Testis (tissue), 3 donors: Measurements from ENCODE around the gene FAM110A. TPM values are rescaled to one million over a fixed set of nuclear protein-coding genes. Genes with fewer than 3 reads are reported as not detected.
A peak's percentile ranks its signal among the peaks of the same experiment; 100 is the strongest.

Experiments used
- DNase-seq: peaks from one replicate; pipeline ENCODE4 v3.0.0-alpha.2; 2019
- H3K27ac ChIP-seq, 2 donors: fragments of 200-600 bp; sonication (generic); one replicate each; pipeline ENCODE4 v1.5.1; 2019
- H3K27me3 ChIP-seq: fragments of 200-600 bp; sonication (generic); one replicate; pipeline ENCODE4 v1.5.1; 2019
- H3K36me3 ChIP-seq: fragments of 200-600 bp; sonication (generic); one replicate; pipeline ENCODE4 v1.5.1; 2017; ENCODE audit warnings: low read depth; ENCODE audit errors: missing control alignments
- H3K4me1 ChIP-seq: fragments of 200-600 bp; sonication (generic); one replicate; pipeline ENCODE4 v1.5.1; 2019
- H3K4me3 ChIP-seq, 2 donors: fragments of 200-600 bp; sonication (generic); one replicate each; pipeline ENCODE4 v1.5.1; 2017 to 2019
- H3K9me3 ChIP-seq: fragments of 200-600 bp; sonication (generic); one replicate; pipeline ENCODE4 v1.5.1; 2017
- CTCF ChIP-seq, 3 experiments: fragments of 450-650 bp in 2 of 3; fragments of 200-600 bp in 1 of 3; sonication (generic) in 1 of 3; IDR thresholded peaks; one replicate each; pipeline ENCODE4 v1.5.1; 2016 to 2019; ENCODE audit warnings: antibody characterized with exemption in 3 of 3, mild to moderate bottlenecking in 2 of 3, moderate library complexity in 1 of 3
- POLR2A ChIP-seq: fragments of 450-650 bp; IDR thresholded peaks from one replicate; pipeline ENCODE4 v1.6.1; 2017; ENCODE audit warnings: antibody characterized with exemption, mild to moderate bottlenecking, moderate library complexity
- WGBS, 2 donors: methylation state at CpG; one replicate each; pipeline ENCODE4 v1.1.5; 2018; 5-methylcytosine and 5-hydroxymethylcytosine counted together
- intact Hi-C: fragments of 100-400 bp; cut with DNase I; formaldehyde crosslinking; loops from one replicate; pipeline ENCODE4 v1.15.1; 2023; ENCODE audit warnings: low total_unique reads
- polyA plus RNA-seq: library from polyadenylated mRNA; stranded (reverse); fragments of 350-450 nt; fragmentation: Illumina TruSeq; extraction: RNeasy Lipid Tissue Mini Kit (QIAGEN cat#74804); gene quantifications from one replicate; pipeline ENCODE4 v1.2.3, GENCODE V29; 2014; ENCODE audit warnings: low read depth, low replicate concordance; ENCODE audit not compliant: insufficient read depth
- total RNA-seq, 2 donors: library from RNA; depleted of rRNA; stranded (reverse); fragments of >200 nt; gene quantifications; one replicate each; pipeline ENCODE4 v1.2.3, GENCODE V29; 2016

The FAM110A gene
- total and polyA plus RNA-seq, 3 donors from 2014 or later, result 5.1 to 7.7 (median 5.5) TPM

- Histone ChIP-seq H3K9me3 (no peaks in the 10 kb centered on the region), H3K27me3 (no peaks in the 10 kb centered on the region), H3K27ac (no peak overlapping the region), H3K36me3 (no peaks in the 10 kb centered on the region), H3K4me3 (no peak overlapping the region), H3K4me1 (no peaks in the 10 kb centered on the region)
- intact Hi-C loops, result no loop called here
- TF ChIP-seq POLR2A (no peak), CTCF (IDR thresholded peaks at IDR 0.05) (no peak)
- WGBS, 2 donors, result 58 to 59% methylated on average over 6 of the region's 6 CpGs
- peak; percentile 13 for DNase-seq
Observed at GRCh38 chr20:828987-829386, 4.5 kb upstream of the FAM110A start.

- WGBS, 2 donors, result 100% methylated on average over 2 of the region's 2 CpGs
- Histone ChIP-seq H3K27ac (no peak overlapping the region), H3K36me3 (no peaks in the 10 kb centered on the region), H3K27me3 (no peaks in the 10 kb centered on the region), H3K4me1 (peaks cover 3% of the 10 kb centered on the region), H3K9me3 (no peaks in the 10 kb centered on the region), H3K4me3 (no peak overlapping the region)
- TF ChIP-seq CTCF (IDR thresholded peaks at IDR 0.05) (no peak), POLR2A (no peak)
- intact Hi-C loops, result no loop called here
- DNase-seq, result no peak
Observed at GRCh38 chr20:829551-829950, 4.0 kb upstream of the FAM110A start.

- intact Hi-C loops, result no loop called here
- H3K4me1 ChIP-seq, result peaks cover 8% of the 10 kb centered on the region
- H3K4me3 ChIP-seq, result no peak overlapping the region
- WGBS, 2 donors, result 75 to 81% methylated on average over 8 of the region's 8 CpGs
- H3K27me3 ChIP-seq, result no peaks in the 10 kb centered on the region
- no peak overlapping the region for H3K27ac ChIP-seq
- DNase-seq, result no peak
- TF ChIP-seq POLR2A (no peak), CTCF (IDR thresholded peaks at IDR 0.05) (no peak)
- no peaks in the 10 kb centered on the region for H3K9me3 ChIP-seq
- no peaks in the 10 kb centered on the region for H3K36me3 ChIP-seq
Observed at GRCh38 chr20:830011-830521, 3.4 kb upstream of the FAM110A start.

- H3K36me3 ChIP-seq, result no peaks in the 10 kb centered on the region
- H3K27ac ChIP-seq, result no peak overlapping the region
- no peaks in the 10 kb centered on the region for H3K9me3 ChIP-seq
- H3K27me3 ChIP-seq, result no peaks in the 10 kb centered on the region
- 93 to 97% methylated on average over 3 of the region's 3 CpGs for WGBS, 2 donors
- TF ChIP-seq POLR2A (no peak), CTCF (IDR thresholded peaks at IDR 0.05) (no peak)
- intact Hi-C loops, result no loop called here
- H3K4me1 ChIP-seq, result peaks cover 17% of the 10 kb centered on the region
- no peak for DNase-seq
- no peak overlapping the region for H3K4me3 ChIP-seq
Observed at GRCh38 chr20:831251-831650, 2.3 kb upstream of the FAM110A start.

- WGBS, 2 donors, result 90 to 97% methylated on average over 3 of the region's 3 CpGs
- Histone ChIP-seq H3K36me3 (no peaks in the 10 kb centered on the region), H3K9me3 (no peaks in the 10 kb centered on the region), H3K27me3 (no peaks in the 10 kb centered on the region), H3K4me3 (no peak overlapping the region), H3K27ac (no peak overlapping the region), H3K4me1 (peaks cover 17% of the 10 kb centered on the region)
- intact Hi-C loops, result no loop called here
- DNase-seq, result no peak
- TF ChIP-seq CTCF (IDR thresholded peaks at IDR 0.05), result no peak
Observed at GRCh38 chr20:831956-832355, 1.6 kb upstream of the FAM110A start.
